IMR-90 (cell line): ENCODE measurements around the gene LRRC8E. TPM values are rescaled to one million over a fixed set of nuclear protein-coding genes. Genes with fewer than 3 reads are reported as not detected.
A peak's percentile ranks its signal among the peaks of the same experiment; 100 is the strongest.

ENCODE experiments used
- ATAC-seq: fragments of 200-7000 bp; cut with Tn5 transposase; 2 replicates; pipeline ENCODE4 v1.9.1; 2020; ENCODE audit warnings: low read depth, mild to moderate bottlenecking, moderate library complexity
- BruUV-seq: library from RNA; stranded (reverse); fragments of 400-500 nt; replicated peaks from 2 replicates; lab custom pipeline; 2021; lab: Mats Ljungman, UMichigan
- CTCF ChIA-PET: fragments of 300-600 bp; formaldehyde crosslinking; extraction: SDS; loops from one replicate; lab custom pipeline; 2021; ENCODE audit warnings: antibody characterized with exemption; lab: Yijun Ruan, JAX
- POLR2A ChIA-PET: fragments of 300-600 bp; sonication (Branson Sonifier 250); formaldehyde crosslinking; loops from one replicate; lab custom pipeline; 2022; ENCODE audit warnings: antibody characterized with exemption; ENCODE audit not compliant: unreplicated experiment; lab: Charles Lee
- DNase-seq: peaks from one replicate; pipeline ENCODE4 v3.0.0; 2013
- H2AFZ ChIP-seq: replicated peaks from 2 replicates; pipeline ENCODE3; 2013; ENCODE audit warnings: low read length, mild to moderate bottlenecking; ENCODE audit not compliant: poor library complexity
- H2AK5ac ChIP-seq: 2 replicates; pipeline ENCODE4 v1.6.1; 2013; ENCODE audit warnings: low read depth, low read length, inconsistent platforms
- H2AK9ac ChIP-seq: replicated peaks from 2 replicates; pipeline ENCODE3; 2013; ENCODE audit warnings: mild to moderate bottlenecking, low read depth, low read length, moderate library complexity; ENCODE audit not compliant: poor library complexity
- H2BK120ac ChIP-seq: 2 replicates; pipeline ENCODE4 v1.6.1; 2013; ENCODE audit warnings: low read depth, low read length, inconsistent platforms
- H2BK15ac ChIP-seq: 3 replicates; pipeline ENCODE4 v1.6.1; 2013; ENCODE audit warnings: low read depth, low read length, inconsistent platforms
- H2BK20ac ChIP-seq: 2 replicates; pipeline ENCODE4 v1.6.1; 2013; ENCODE audit warnings: low read depth, mild to moderate bottlenecking, inconsistent platforms, low read length, moderate library complexity
- H2BK5ac ChIP-seq: 2 replicates; pipeline ENCODE4 v1.6.1; 2013; ENCODE audit warnings: mild to moderate bottlenecking, low read depth, low read length, inconsistent platforms; ENCODE audit not compliant: poor library complexity, severe bottlenecking
- H3K14ac ChIP-seq: replicated peaks from 2 replicates; pipeline ENCODE4 v1.6.1; 2013; ENCODE audit warnings: low read depth, low read length, inconsistent platforms
- H3K18ac ChIP-seq: 2 replicates; pipeline ENCODE4 v1.6.1; 2013; ENCODE audit warnings: low read depth, low read length, control low read depth
- H3K23ac ChIP-seq: 2 replicates; pipeline ENCODE4 v1.6.1; 2013; ENCODE audit warnings: low read depth, low read length, inconsistent platforms
- H3K27ac ChIP-seq: 2 replicates; pipeline ENCODE4 v1.5.1; 2013; ENCODE audit warnings: mild to moderate bottlenecking, control low read depth, low read length; ENCODE audit not compliant: insufficient read depth
- H3K27me3 ChIP-seq: 2 replicates; pipeline ENCODE4 v1.6.1; 2013; ENCODE audit warnings: low read length; ENCODE audit not compliant: control insufficient read depth, insufficient read depth
- H3K36me3 ChIP-seq: 2 replicates; pipeline ENCODE4 v1.6.1; 2013; ENCODE audit warnings: low read length, mixed read lengths; ENCODE audit not compliant: control insufficient read depth, insufficient read depth
- H3K4ac ChIP-seq: 2 replicates; pipeline ENCODE4 v1.6.1; 2013; ENCODE audit warnings: low read depth, low read length, inconsistent platforms
- H3K4me1 ChIP-seq: 2 replicates; pipeline ENCODE4 v1.6.1; 2013; ENCODE audit warnings: low read length, mixed read lengths; ENCODE audit not compliant: control insufficient read depth, insufficient read depth
- H3K4me2 ChIP-seq: 2 replicates; pipeline ENCODE4 v1.6.1; 2013; ENCODE audit warnings: low read depth, mild to moderate bottlenecking, control low read depth, low read length, moderate library complexity
- H3K4me3 ChIP-seq: 2 replicates; pipeline ENCODE4 v1.5.1; 2013; ENCODE audit warnings: low read depth, mild to moderate bottlenecking, control low read depth, low read length, moderate library complexity; ENCODE audit not compliant: insufficient read depth
- H3K56ac ChIP-seq: 2 replicates; pipeline ENCODE4 v1.6.1; 2013; ENCODE audit warnings: low read length, inconsistent platforms; ENCODE audit not compliant: insufficient read depth; ENCODE audit errors: extremely low read depth
- H3K79me1 ChIP-seq, 2 experiments: 2 replicates each; pipeline ENCODE4 v1.6.1; 2013; ENCODE audit warnings: low read length in 2 of 2, inconsistent platforms in 1 of 2, low read depth in 1 of 2
- H3K9ac ChIP-seq: 2 replicates; pipeline ENCODE4 v1.6.1; 2013; ENCODE audit warnings: low read depth, low read length, control low read depth
- H3K9me1 ChIP-seq: 2 replicates; pipeline ENCODE4 v1.6.1; 2013; ENCODE audit warnings: low read length, inconsistent platforms; ENCODE audit not compliant: insufficient read depth
- H3K9me3 ChIP-seq: 2 replicates; pipeline ENCODE4 v1.6.1; 2013; ENCODE audit warnings: low read length; ENCODE audit not compliant: control insufficient read depth, insufficient read depth
- H4K20me1 ChIP-seq: 2 replicates; pipeline ENCODE4 v1.6.1; 2013; ENCODE audit warnings: low read length, inconsistent platforms; ENCODE audit not compliant: insufficient read depth
- H4K5ac ChIP-seq: 2 replicates; pipeline ENCODE4 v1.6.1; 2013; ENCODE audit warnings: mild to moderate bottlenecking, low read depth, low read length, control low read depth
- H4K8ac ChIP-seq, 2 experiments: 2 replicates each; pipeline ENCODE4 v1.6.1; 2013; ENCODE audit warnings: low read depth in 2 of 2, low read length in 2 of 2, control low read depth in 1 of 2, inconsistent platforms in 1 of 2
- H4K91ac ChIP-seq: 2 replicates; pipeline ENCODE4 v1.6.1; 2013; ENCODE audit warnings: low read depth, low read length, inconsistent platforms; ENCODE audit not compliant: insufficient read depth
- BHLHE40 ChIP-seq: fragments of 150-350 bp; IDR thresholded peaks from 2 replicates; pipeline ENCODE4 v1.6.1; 2016; ENCODE audit warnings: mild to moderate bottlenecking, low read depth, low read length
- CEBPB ChIP-seq: IDR thresholded peaks from 2 replicates; pipeline ENCODE4 v1.6.1; 2012; ENCODE audit warnings: low read depth, low read length, improper control_type of control experiment
- CHD1 ChIP-seq: IDR thresholded peaks from 2 replicates; pipeline ENCODE4 v1.6.1; 2012; ENCODE audit warnings: low read depth, low read length, improper control_type of control experiment
- FOS ChIP-seq: fragments of 150-350 bp; IDR thresholded peaks from 2 replicates; pipeline ENCODE4 v1.6.1; 2016; ENCODE audit warnings: low read depth, low read length
- MAFK ChIP-seq: IDR thresholded peaks from 2 replicates; pipeline ENCODE4 v1.6.1; 2012; ENCODE audit warnings: low read depth, low read length, improper control_type of control experiment
- NFE2L2 ChIP-seq: fragments of 150-350 bp; IDR thresholded peaks from 2 replicates; pipeline ENCODE4 v1.6.1; 2016; ENCODE audit warnings: low read depth, mild to moderate bottlenecking, low read length
- RCOR1 ChIP-seq: IDR thresholded peaks from 2 replicates; pipeline ENCODE4 v1.6.1; 2012; ENCODE audit warnings: mild to moderate bottlenecking, low read length, improper control_type of control experiment; ENCODE audit not compliant: insufficient replicate concordance
- RFX5 ChIP-seq: IDR thresholded peaks from 2 replicates; pipeline ENCODE4 v1.8.0; 2012; ENCODE audit warnings: low read depth, mild to moderate bottlenecking, low read length, moderate library complexity
- USF2 ChIP-seq: fragments of 150-350 bp; IDR thresholded peaks from 2 replicates; pipeline ENCODE4 v1.6.1; 2017; ENCODE audit warnings: mild to moderate bottlenecking, antibody characterized with exemption, low read length, low read depth
- WGBS, 2 experiments: methylation state at CpG; one replicate each; pipeline versions ENCODE4 v1.1.5 to v1.1.7; 2013; ENCODE audit warnings: missing lambda C conversion rate in 2 of 2; ENCODE audit not compliant: insufficient read length in 1 of 2; ENCODE audit errors: extremely low coverage in 2 of 2; 5-methylcytosine and 5-hydroxymethylcytosine counted together
- dilution Hi-C: fragments of 300-500 bp; cut with HindIII; formaldehyde crosslinking; loops from one replicate; pipeline ENCODE4 v1.14.3; 2018; ENCODE audit warnings: low sequenced_read_pairs; ENCODE audit not compliant: unreplicated experiment
- in situ Hi-C: fragments of 300-500 bp; cut with MboI; formaldehyde crosslinking; loops from 3 replicates; pipeline ENCODE4 v1.14.3; 2019; ENCODE audit warnings: low sequenced_read_pairs, inconsistent platforms, mixed read lengths
- intact Hi-C: fragments of 100-400 bp; cut with micrococcal nuclease; formaldehyde crosslinking; loops from 2 replicates; pipeline ENCODE4 v1.10.0; 2022
- polyA plus RNA-seq, 3 experiments: library from polyadenylated mRNA; depleted of rRNA; stranded (reverse); fragments of >200 nt; gene quantifications; 2 replicates each; pipeline ENCODE4 v1.2.3, GENCODE V29; 2012; ENCODE audit warnings: low replicate concordance in 1 of 3
- total RNA-seq: library from RNA; depleted of rRNA; stranded (reverse); fragments of >200 nt; gene quantifications from 2 replicates; pipeline ENCODE4 v1.2.3, GENCODE V29; 2012
- TF ChIP-seq, protein P1 (sequence below): fragments of 150-350 bp; IDR thresholded peaks from 2 replicates; pipeline ENCODE4 v1.6.1; 2016; ENCODE audit warnings: low read depth, mild to moderate bottlenecking, low read length, moderate library complexity, borderline replicate concordance
- TF ChIP-seq, protein P2 (sequence below): conservative IDR thresholded peaks from 2 replicates; pipeline ENCODE4 v1.5.1; 2012; ENCODE audit warnings: mild to moderate bottlenecking, low read depth, low read length, improper control_type of control experiment

LRRC8E gene
- total and polyA plus RNA-seq, 2 of the 4 experiments (the other 2 are of a cell fraction): 6.4 to 7.2 TPM

- no peak for TF ChIP-seq CEBPB
- TF ChIP-seq, protein P1, sequence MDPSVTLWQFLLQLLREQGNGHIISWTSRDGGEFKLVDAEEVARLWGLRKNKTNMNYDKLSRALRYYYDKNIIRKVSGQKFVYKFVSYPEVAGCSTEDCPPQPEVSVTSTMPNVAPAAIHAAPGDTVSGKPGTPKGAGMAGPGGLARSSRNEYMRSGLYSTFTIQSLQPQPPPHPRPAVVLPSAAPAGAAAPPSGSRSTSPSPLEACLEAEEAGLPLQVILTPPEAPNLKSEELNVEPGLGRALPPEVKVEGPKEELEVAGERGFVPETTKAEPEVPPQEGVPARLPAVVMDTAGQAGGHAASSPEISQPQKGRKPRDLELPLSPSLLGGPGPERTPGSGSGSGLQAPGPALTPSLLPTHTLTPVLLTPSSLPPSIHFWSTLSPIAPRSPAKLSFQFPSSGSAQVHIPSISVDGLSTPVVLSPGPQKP: no peak
Observed at GRCh38 chr19:7932276-7932929, 44.1 kb downstream of the LRRC8E start (continued).

GRCh38 chr19:7932930-7933300 is 44.6 kb downstream of the LRRC8E start:
- no peak overlapping the region for H3K14ac ChIP-seq
- no peak overlapping the region for H2AK5ac ChIP-seq
- ChIA-PET POLR2A (no interaction called here), CTCF (no interaction called here)
- WGBS, 2 experiments: 100% methylated on average over 2 of the region's 10 CpGs; no CpG with 5 or more reads in 1 of the 2 experiments
- DNase-seq (no peak), ATAC-seq (no peak)
- H2BK120ac ChIP-seq: no peak overlapping the region
- H3K9me3 ChIP-seq: no peaks in the 10 kb centered on the region
- peak overlapping the region; percentile 13 for H2AK9ac ChIP-seq
- TF ChIP-seq, protein P2, sequence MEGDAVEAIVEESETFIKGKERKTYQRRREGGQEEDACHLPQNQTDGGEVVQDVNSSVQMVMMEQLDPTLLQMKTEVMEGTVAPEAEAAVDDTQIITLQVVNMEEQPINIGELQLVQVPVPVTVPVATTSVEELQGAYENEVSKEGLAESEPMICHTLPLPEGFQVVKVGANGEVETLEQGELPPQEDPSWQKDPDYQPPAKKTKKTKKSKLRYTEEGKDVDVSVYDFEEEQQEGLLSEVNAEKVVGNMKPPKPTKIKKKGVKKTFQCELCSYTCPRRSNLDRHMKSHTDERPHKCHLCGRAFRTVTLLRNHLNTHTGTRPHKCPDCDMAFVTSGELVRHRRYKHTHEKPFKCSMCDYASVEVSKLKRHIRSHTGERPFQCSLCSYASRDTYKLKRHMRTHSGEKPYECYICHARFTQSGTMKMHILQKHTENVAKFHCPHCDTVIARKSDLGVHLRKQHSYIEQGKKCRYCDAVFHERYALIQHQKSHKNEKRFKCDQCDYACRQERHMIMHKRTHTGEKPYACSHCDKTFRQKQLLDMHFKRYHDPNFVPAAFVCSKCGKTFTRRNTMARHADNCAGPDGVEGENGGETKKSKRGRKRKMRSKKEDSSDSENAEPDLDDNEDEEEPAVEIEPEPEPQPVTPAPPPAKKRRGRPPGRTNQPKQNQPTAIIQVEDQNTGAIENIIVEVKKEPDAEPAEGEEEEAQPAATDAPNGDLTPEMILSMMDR: no peak
- no peak for TF ChIP-seq USF2
- TF ChIP-seq BHLHE40: no peak
- TF ChIP-seq RCOR1: no peak
- no peak for TF ChIP-seq FOS
- no peak for TF ChIP-seq RFX5
- TF ChIP-seq MAFK: no peak
- TF ChIP-seq CHD1: no peak
- TF ChIP-seq NFE2L2: no peak
- no peak overlapping the region for H3K9ac ChIP-seq
- peaks cover 5 to 20% of the 10 kb centered on the region in 2 experiments; a peak in 2 of 4 replicates for H3K79me1 ChIP-seq
- in situ Hi-C loops (no loop called here), intact Hi-C loops (no loop called here), dilution Hi-C loops (no loop called here)
- H3K4me2 ChIP-seq: no peak overlapping the region
- no peak overlapping the region for H2AFZ ChIP-seq
- H2BK20ac ChIP-seq: no peak overlapping the region
- no peak overlapping the region for H2BK15ac ChIP-seq
- peaks cover 3% of the 10 kb centered on the region; the same call in 1 of the 2 replicates for H3K9me1 ChIP-seq
- H2BK5ac ChIP-seq: no peak overlapping the region
- no peak overlapping the region for H4K91ac ChIP-seq
- H4K8ac ChIP-seq: no peak overlapping the region
- no TSS peak for BruUV-seq
- no peak overlapping the region for H3K18ac ChIP-seq
- H4K20me1 ChIP-seq: peaks cover 14% of the 10 kb centered on the region
- H3K56ac ChIP-seq: no peak overlapping the region
- peaks cover 14% of the 10 kb centered on the region for H3K4me1 ChIP-seq
- no peak overlapping the region for H4K5ac ChIP-seq
- peaks cover 63% of the 10 kb centered on the region for H3K36me3 ChIP-seq
- no peak overlapping the region for H3K4me3 ChIP-seq
- no peak overlapping the region for H3K27ac ChIP-seq
- no peak overlapping the region for H3K23ac ChIP-seq
- H3K27me3 ChIP-seq: no peaks in the 10 kb centered on the region
- no peak overlapping the region for H3K4ac ChIP-seq
